Kidney (tissue), 14 donors: ENCODE measurements around the gene ZFP91. TPM values are rescaled to one million over a fixed set of nuclear protein-coding genes. Genes with fewer than 3 reads are reported as not detected.

ENCODE experiments used
- DNase-seq, 5 donors: peaks; one replicate each; pipeline ENCODE4 v3.0.0-alpha.2; 2013 to 2020
- FAIRE-seq: peaks from 2 replicates; lab custom pipeline; 2012; peaks lifted over from hg19 to GRCh38; lab: Jason Lieb, UNC
- H3K27ac ChIP-seq, 2 donors: one replicate each; pipeline ENCODE4 v1.7.0; 2013; ENCODE audit warnings: low read depth in 2 of 2, low read length in 2 of 2, inconsistent platforms in 1 of 2
- H3K27me3 ChIP-seq: one replicate; pipeline ENCODE4 v1.7.1; 2013; ENCODE audit warnings: low read length, inconsistent platforms; ENCODE audit not compliant: control insufficient read depth, insufficient read depth
- H3K36me3 ChIP-seq, 3 donors: one replicate each; pipeline versions ENCODE4 v1.7.0 to v1.7.1; 2013; ENCODE audit warnings: low read length in 3 of 3, control low read depth in 1 of 3, inconsistent platforms in 1 of 3; ENCODE audit not compliant: insufficient read depth in 3 of 3, control insufficient read depth in 2 of 3
- H3K4me1 ChIP-seq, 3 donors: one replicate each; pipeline versions ENCODE4 v1.7.0 to v1.7.1; 2013; ENCODE audit warnings: low read length in 3 of 3, inconsistent platforms in 1 of 3, low read depth in 1 of 3; ENCODE audit not compliant: control insufficient read depth in 2 of 3, insufficient read depth in 2 of 3
- H3K4me3 ChIP-seq, 3 donors: one replicate each; pipeline versions ENCODE4 v1.7.0 to v1.8.1; 2013; ENCODE audit warnings: low read length in 3 of 3, control low read depth in 1 of 3, inconsistent platforms in 1 of 3
- H3K9ac ChIP-seq, 3 donors: one replicate each; pipeline versions ENCODE4 v1.7.0 to v1.7.1; 2013; ENCODE audit warnings: low read length in 3 of 3, control low read depth in 1 of 3, inconsistent platforms in 1 of 3
- H3K9me3 ChIP-seq, 3 donors: one replicate each; pipeline versions ENCODE4 v1.7.0 to v1.7.1; 2013; ENCODE audit warnings: low read length in 3 of 3, control low read depth in 1 of 3, inconsistent platforms in 1 of 3; ENCODE audit not compliant: control insufficient read depth in 2 of 3, insufficient read depth in 1 of 3
- intact Hi-C: fragments of 100-400 bp; cut with DNase I; formaldehyde crosslinking; loops from one replicate; pipeline ENCODE4 v1.11.1; 2022
- polyA plus RNA-seq: library from polyadenylated mRNA; stranded (reverse); fragments of 350-450 nt; fragmentation: Illumina TruSeq; extraction: RNeasy Lipid Tissue Mini Kit (QIAGEN cat#74804); gene quantifications from one replicate; pipeline ENCODE4 v1.2.3, GENCODE V29; 2014; ENCODE audit warnings: low read depth, low replicate concordance; ENCODE audit not compliant: insufficient read depth
- total RNA-seq: library from RNA; stranded (reverse); fragmentation: NEBNext Ultra II Directional; extraction: Animal tissue kit (Norgen Biotek cat#: 25700); gene quantifications from one replicate; pipeline ENCODE4 v1.2.1, GENCODE V29; 2021
- TF ChIP-seq, protein P1 (sequence below): IDR thresholded peaks from 3 replicates; pipeline ENCODE4 v1.5.1; 2012; ENCODE audit warnings: mild to moderate bottlenecking, moderate library complexity, borderline replicate concordance; ENCODE audit not compliant: insufficient read depth; ENCODE audit errors: extremely low read depth
- donor health status: control.
- donor health status: control.
- donor health status: control.
- donor health status: control.
- donor health status: control.
- donor health status: DM: yes; HTN: yes; CAD: no.
- donor health status: Normal renal cell carcinoma (clear cell type).

The ZFP91 gene
- total and polyA plus RNA-seq, 2 donors from 2014 or later, result 14.9 to 43.7 TPM

DNA sequence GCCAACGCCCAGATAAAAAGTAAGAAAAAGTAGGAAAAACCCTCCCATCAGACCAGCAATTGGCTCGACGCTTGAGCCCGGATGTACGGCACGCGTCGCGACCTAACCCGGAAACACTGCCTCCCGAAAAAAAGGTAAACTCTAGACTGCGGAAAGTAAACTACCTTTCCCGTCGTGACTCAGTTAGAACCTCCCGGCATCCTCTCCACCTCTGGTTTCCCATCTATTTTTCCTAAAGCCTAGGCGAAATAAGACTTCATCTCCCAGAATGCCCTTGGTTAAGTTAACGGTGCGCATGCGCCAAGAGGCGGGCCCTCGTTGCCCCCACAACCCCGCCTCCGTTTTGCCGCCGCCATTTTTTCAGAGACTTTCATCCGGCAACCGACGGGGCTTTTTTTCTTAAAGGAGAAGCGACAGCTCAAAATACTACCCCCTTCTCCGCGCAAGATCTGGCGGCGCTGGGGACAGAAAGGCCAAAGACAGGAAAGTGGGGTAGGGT lies 678 bp upstream of the ZFP91 start:
- H3K9me3 ChIP-seq, result no peaks in the 10 kb centered on the region
- peaks cover 4 to 42% (median 32%) of the 10 kb centered on the region in 3 donors for H3K4me1 ChIP-seq
- peak; percentile 97 to 99 (median 99) for DNase-seq
- no peaks in the 10 kb centered on the region for H3K36me3 ChIP-seq
- H3K4me3 ChIP-seq, result peak overlapping the region; percentile 97 to 100 (median 98)
- peak overlapping the region; percentile 96 to 100 (median 98) for H3K9ac ChIP-seq
- TF ChIP-seq, protein P1, sequence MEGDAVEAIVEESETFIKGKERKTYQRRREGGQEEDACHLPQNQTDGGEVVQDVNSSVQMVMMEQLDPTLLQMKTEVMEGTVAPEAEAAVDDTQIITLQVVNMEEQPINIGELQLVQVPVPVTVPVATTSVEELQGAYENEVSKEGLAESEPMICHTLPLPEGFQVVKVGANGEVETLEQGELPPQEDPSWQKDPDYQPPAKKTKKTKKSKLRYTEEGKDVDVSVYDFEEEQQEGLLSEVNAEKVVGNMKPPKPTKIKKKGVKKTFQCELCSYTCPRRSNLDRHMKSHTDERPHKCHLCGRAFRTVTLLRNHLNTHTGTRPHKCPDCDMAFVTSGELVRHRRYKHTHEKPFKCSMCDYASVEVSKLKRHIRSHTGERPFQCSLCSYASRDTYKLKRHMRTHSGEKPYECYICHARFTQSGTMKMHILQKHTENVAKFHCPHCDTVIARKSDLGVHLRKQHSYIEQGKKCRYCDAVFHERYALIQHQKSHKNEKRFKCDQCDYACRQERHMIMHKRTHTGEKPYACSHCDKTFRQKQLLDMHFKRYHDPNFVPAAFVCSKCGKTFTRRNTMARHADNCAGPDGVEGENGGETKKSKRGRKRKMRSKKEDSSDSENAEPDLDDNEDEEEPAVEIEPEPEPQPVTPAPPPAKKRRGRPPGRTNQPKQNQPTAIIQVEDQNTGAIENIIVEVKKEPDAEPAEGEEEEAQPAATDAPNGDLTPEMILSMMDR, result no peak
- peak; percentile 96 for FAIRE-seq
- no peaks in the 10 kb centered on the region for H3K27me3 ChIP-seq
- H3K27ac ChIP-seq, result peak overlapping the region; percentile 100
- intact Hi-C loops, result no loop called here

DNA sequence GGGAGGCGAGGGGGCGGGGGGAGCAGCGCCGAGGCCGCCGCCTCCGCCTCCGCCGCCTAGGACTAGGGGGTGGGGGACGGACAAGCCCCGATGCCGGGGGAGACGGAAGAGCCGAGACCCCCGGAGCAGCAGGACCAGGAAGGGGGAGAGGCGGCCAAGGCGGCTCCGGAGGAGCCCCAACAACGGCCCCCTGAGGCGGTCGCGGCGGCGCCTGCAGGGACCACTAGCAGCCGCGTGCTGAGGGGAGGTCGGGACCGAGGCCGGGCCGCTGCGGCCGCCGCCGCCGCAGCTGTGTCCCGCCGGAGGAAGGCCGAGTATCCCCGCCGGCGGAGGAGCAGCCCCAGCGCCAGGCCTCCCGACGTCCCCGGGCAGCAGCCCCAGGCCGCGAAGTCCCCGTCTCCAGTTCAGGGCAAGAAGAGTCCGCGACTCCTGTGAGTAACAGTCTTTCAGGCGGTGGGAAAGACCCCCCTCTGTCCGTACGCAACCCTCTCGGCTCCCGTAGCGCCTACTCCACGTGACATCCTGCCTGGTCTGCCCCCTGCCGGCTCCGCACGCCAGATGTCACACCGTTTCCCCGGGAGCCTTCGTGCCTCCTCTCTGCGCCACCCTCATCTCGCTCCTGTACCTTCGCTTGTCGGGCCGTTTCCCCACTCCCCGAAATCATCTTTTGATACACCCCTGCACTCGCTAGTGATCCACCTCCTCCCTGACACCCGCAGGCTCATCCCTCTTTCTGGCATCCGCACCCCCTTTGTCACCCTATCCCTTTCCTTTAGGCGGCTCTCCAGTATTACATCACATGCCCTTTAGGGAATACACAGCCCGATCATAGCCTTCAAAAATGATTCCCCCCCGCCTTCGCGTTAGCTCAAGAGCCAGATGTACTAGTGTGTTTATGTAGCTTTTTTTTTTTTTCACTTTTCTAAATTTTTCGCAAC lies 598 bp downstream of the ZFP91 start:
- peak overlapping the region; percentile 91 to 96 (median 94) for H3K9ac ChIP-seq
- peak overlapping the region; percentile 80 to 97 (median 89) for H3K4me3 ChIP-seq
- FAIRE-seq (no peak), DNase-seq (peak; percentile 93 to 97 (median 95))
- peak overlapping the region; percentile 97 to 99 for H3K27ac ChIP-seq
- no peaks in the 10 kb centered on the region for H3K27me3 ChIP-seq
- intact Hi-C loops, result no loop called here
- TF ChIP-seq, protein P1, result peak; percentile 67
- peaks cover 4 to 45% (median 27%) of the 10 kb centered on the region in 3 donors for H3K4me1 ChIP-seq
- no peaks in the 10 kb centered on the region for H3K36me3 ChIP-seq
- H3K9me3 ChIP-seq, result no peaks in the 10 kb centered on the region

DNA sequence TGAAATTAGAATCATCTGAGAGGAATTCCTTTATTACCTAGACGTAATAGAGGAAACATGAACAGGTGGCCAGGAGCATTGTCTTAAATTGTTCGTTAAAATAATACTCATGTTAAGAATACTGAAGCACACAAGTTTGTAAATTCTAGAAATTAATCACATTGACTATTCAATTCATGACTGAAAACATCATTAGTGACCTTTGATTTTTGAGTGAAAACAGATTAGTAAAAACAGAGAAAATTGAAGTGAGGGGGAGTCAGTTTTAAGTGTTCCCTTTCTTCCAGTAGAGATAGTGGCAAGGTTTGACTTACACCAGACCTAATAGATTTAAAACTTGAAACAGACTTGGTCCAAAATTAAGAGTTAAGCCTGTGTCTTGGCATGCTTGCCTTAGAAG lies 1.4 kb downstream of the ZFP91 start:
- no peaks in the 10 kb centered on the region for H3K9me3 ChIP-seq
- FAIRE-seq, result no peak
- intact Hi-C loops, result no loop called here
- H3K36me3 ChIP-seq, result no peaks in the 10 kb centered on the region
- DNase-seq, result no peak
- H3K27ac ChIP-seq, result peak overlapping the region in 1 of 2 donors; percentile 99
- peaks cover 4 to 43% (median 24%) of the 10 kb centered on the region in 3 donors for H3K4me1 ChIP-seq
- TF ChIP-seq, protein P1, result no peak
- peak overlapping the region; percentile 65 to 96 (median 91) for H3K9ac ChIP-seq
- H3K27me3 ChIP-seq, result no peaks in the 10 kb centered on the region
- H3K4me3 ChIP-seq, result peak overlapping the region; percentile 80 to 97 (median 89)
